ENCODE results near the gene ANKS1A.

DNA sequence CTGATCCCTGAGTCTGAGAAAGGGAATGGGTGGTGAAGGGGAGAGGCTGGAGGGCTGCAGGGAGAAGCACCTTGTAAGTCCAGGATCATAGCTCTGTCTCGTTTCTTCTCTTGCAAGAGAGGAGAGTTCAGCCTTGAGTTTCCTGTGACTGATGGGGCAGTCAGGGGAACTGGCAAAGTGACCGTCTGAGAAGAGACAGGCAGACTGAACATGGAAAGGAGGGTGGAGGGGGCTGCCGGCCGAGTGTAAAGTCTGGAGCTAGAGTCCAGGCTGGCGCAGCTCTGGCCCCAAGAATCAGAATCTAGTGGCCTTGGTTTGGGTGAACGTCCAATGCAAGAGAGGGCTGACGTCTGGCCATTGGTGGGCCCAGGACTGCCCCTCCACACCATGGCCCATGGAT, 179.6 kb downstream of the ANKS1A start:
- TF ChIP-seq CTCF (IDR thresholded peaks at IDR 0.05) = no peak
- no peak for TF ChIP-seq POLR2A (IDR thresholded peaks at IDR 0.05)

All from ovary (tissue), 3 donors.